HG02610 (cell line): ENCODE data around the gene NUDT4B.
"Not testable (repeated sequence)": the region's sequence is repeated elsewhere in the genome, so short reads cannot be mapped to it uniquely, and the experiment has no call there.

Source experiments
- ATAC-seq: cut with Tn5 transposase; IDR thresholded peaks from one replicate; pipeline ENCODE4 v1.9.1; 2021; ENCODE audit warnings: mild to moderate bottlenecking, moderate library complexity; ENCODE audit not compliant: unreplicated experiment

Gene NUDT4B

DNA sequence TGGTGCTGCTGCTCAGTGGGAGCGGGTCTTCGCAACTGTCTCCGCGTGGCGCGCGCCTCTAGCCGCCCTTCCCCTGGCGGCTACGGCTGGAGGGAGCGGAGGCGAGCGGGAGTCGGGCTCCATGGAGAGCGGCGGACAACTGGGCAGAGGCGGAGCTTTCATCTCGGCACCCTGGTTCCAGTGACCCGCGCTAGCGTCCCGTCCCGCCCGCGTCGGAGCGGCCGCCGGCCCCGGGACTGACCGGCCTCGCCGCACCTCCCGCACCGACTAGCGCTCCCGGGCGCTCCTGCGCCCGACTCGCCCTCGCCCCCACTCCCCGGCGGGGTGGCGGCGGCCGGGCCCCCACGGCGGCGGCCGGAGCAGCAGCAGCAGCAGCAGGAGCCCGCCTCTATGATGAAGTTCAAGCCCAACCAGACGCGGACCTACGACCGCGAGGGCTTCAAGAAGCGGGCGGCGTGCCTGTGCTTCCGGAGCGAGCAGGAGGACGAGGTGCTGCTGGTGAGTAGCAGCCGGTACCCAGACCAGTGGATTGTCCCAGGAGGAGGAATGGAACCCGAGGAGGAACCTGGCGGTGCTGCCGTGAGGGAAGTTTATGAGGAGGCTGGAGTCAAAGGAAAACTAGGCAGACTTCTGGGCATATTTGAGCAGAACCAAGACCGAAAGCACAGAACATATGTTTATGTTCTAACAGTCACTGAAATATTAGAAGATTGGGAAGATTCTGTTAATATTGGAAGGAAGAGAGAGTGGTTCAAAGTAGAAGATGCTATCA, at the start of gene NUDT4B:
Gene NUDT4B, plus strand, starts transcription at position 212 of the 772 bp plus-strand sequence. Its CDS starts 179 bp downstream, at position 391.
- ATAC-seq, result peak; percentile 33

DNA sequence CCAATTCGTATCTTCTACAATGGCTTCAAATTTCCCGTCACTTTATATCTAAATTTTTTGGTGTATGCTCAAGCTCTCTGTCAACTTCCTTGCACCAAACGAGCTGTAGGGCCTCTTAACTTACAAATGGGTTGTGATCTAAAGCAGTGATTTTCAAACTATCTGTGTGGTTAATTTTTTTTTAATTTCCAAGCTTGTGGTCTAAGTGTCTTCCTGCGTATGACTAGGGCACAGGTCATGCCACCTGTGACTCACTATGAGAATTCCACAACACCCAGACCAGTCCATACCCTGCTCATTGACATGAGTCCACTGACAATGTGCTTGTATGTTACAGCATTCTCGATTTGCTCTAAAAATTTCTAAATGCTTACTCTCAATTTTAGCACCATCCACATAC, 49.2 kb upstream of the NUDT4B start:
- not testable (repeated sequence) for ATAC-seq

DNA sequence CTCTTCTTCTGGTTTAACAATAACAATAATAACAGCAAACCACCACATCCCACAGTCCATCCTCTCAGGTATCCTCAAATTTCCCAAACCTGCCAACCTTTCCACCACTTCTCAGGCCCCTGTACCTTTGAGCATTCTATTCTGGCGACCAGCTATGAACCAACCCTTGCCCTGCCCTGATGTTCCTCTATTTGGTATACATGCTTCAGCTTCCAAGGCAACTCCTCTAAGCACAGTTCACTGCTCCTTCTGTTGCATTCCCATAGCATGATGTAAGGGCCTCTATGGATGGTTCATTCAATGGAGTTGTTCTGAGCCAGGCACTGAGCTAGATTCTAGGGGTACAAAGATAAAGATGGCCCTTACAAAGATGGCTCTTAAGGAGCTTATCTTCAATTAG, 46.3 kb upstream of the NUDT4B start:
- ATAC-seq, result not testable (repeated sequence)

DNA sequence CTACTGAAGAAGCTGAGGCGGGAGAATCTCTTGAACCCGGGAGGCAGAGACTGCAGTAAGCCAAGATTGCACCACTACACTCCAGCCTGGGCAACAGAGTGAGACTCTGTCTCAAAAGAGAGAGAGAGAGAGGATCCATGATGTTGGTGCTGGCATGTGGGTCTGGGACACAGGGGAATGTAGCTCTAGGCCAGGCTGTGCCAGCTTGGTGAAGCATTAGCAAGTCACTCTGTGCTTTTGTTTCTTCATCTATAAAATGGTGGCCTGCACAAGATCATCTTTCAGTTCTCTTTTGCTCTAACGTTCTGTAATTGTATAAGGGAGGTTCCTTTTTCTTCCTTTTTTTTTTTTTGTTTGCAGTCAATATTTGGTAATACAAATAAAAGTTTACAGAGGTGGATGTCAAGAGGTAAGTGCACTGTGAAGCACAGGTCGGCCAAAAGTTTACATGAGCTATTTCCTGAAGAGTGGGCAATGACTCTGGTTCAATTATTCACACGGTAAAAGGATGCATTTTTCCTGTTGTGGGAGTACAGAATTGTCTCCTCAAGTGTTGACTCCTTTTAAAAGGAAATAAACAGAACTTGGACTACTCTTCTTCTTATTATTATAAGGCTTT, 44.5 kb upstream of the NUDT4B start:
- ATAC-seq, result not testable (repeated sequence)

DNA sequence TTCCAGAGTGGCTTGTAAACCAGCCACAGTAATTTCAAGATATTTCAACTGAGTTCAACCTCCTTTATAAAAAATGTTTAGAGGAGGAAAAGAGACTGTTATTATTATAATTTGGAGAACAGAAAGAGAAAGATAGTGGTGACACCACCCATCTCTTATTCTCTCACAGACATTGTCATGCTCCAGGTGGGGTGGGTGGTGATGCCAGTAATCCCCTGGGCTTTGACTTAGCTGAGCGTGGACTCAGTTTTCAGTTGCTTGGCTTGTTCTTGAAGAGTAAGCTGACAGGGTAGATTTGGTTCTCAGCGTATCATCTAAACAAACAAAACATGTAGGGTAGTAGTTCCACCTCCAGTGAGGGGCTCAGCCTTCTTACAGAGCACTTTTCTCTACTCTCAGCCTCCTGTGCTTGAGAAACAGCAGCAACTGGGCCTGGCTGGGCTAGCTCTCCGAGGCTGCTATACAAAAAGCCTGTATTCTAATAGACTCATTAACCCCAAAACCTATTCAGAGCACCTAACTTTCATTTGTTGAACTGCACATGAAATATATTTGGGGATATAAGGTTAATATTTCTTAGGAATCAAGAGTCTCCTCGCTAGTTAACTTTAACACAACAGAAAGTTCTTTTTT, 43.1 kb upstream of the NUDT4B start:
- not testable (repeated sequence) for ATAC-seq

DNA sequence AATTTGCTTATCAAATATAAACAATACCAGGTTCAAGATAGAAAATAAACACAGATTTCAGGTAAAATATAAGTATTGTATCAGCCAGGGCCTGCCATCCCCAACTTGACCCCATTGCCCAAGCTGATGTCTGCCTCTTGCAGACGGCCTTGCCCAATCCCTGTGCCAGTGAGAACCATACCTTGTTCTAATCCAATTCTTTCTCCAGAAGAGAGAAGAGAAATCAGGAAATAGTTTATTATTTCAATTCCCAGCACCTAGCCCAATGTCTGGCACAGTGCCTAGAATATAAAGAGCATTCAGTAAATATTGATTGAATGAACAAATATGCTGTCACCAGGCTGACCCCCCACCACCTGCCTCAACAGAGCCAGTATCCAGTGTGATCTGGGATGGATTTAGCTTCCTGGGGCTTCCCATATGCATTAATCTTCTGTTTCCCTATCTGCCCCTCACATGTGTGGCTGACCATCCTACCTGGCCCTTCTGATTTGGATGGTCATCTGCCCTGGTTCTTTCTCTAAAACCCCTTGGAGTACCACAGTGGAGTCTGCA, 39.7 kb upstream of the NUDT4B start:
- not testable (repeated sequence) for ATAC-seq

DNA sequence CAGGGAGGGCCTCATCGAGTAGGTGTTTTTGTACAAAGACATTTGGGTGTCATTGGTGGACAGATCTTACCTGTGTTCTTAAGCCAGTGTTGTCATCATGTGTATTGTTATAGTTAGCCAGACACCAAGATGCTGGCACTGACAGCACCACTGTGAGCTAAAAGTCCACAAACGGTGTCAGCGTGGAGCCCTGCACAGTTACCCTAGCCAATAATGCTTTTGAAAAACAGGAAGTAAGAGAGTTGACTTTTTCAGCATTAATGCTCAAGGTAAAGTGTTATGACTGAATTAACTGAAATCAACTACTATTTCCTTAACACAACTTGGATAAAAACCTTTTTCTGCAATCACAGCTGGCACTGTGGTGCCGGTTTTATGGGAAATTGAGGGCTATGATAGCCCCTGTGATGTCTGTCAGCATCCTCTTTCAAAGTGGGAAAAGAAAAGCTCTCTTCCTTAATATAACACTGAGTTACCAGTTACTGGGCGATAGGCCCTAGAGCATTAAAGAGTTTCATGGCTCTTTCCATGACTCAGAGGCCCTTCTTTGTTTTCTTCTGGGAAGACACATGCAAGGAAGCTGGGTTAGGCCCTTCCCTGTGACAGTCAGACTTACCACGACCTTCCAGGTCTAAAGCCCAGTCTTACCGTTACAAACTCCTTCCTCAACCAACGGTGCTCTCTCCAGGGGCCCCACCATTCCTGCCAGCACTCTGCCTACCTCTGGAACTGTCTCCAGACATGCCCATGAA, 37.6 kb upstream of the NUDT4B start:
- ATAC-seq, result not testable (repeated sequence)

DNA sequence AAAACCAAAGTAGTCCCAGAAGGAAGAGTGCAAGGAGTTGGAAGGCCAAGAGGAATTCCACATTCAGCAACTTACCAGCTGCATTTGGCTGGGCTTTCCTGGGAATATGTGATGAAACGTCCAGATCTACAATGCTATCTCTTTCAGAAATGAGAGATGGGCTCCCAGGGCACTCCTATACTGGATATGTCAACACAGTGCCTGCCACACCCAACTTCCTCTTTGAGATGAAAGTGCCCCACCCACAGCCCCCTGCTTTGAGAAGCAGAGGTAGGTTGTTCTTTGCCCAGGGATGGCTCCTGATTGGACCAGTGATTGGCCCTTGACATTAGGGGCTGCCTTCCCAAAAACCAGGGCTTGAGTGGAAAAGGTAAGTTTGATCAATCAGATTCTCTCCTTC, 36.2 kb upstream of the NUDT4B start:
- ATAC-seq, result not testable (repeated sequence)

DNA sequence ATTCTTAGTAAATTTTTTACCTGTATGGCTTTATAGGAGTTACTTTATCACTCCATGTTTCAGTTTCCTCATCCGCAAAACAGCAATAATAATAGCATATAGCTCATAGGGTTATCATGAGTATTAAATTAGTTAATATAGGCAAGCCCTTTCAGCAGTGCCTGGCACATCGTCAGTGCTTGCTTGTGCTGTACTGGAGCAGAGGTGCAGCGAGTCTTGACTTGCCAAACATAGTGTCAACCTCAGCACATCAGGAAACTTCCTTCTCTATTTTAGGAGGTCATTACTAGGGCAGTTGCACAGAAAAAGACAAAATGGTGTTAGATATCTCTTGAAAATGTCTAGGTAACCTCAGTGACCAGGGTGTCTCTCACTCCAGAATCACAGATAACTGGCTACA, 33.1 kb upstream of the NUDT4B start:
- ATAC-seq, result not testable (repeated sequence)

DNA sequence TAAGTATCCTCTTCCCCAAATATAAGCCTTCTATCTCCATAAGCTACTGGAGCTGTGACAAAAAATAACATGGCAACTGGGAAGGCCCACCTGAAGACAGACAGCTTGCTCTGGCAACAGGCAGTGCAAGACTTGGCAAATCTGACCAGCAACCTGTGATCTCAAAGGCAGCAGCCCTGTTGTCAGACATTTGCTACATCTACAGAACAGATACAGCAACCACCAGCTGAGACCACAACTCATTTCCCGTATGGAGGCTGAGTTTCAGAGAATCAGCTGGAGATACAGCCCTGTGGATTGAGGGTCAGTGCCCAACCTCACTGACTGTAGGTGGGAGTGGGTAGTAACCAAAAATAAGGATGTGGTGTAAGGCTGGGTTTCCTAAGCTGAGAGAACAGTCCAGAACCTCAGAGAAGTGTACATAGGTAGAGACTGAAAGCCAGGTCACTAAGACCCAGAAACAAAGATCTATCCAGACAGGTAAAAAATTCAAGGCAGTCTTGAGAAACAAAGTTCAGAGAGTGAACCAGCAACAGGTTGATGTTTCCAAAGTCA, 31.5 kb upstream of the NUDT4B start:
- ATAC-seq, result not testable (repeated sequence)

DNA sequence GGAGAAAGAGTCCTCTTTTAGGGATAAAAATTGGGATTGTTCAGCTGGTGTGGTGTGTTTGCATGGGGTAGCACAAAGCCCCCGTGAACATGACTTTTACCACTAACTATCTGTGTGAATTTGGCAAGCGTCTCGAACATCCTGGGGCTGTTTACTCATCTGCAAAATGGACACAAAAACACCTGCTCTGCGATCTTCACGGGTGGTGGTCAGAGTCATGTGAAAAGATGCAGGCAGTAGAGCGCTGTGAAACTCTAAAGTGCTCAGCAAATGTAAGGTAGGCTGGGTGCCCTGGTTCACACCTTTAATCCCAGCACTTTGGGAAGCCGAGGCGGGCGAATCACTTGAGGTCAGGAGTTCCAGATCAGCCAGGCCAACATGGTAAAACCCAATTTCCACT, 27.7 kb upstream of the NUDT4B start:
- not testable (repeated sequence) for ATAC-seq

DNA sequence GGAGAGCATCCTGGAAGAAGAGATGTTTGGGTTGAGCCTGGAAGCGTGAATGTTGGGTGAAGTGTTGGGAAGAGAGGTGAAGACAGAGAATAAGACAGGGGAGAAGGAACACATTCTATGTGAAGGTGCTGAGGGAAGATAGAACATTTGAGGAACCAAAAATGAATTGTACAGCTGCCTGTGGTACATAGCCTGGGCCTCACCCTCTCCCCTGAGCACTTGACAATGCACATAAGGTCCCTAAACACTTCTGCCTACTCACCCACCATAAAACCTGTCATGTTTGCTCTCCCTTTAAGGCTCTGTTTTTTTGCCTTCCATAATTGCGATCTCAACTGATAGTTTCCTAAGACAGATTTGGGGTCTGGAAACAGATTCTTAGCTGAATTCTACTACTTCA, 25.8 kb upstream of the NUDT4B start:
- not testable (repeated sequence) for ATAC-seq

DNA sequence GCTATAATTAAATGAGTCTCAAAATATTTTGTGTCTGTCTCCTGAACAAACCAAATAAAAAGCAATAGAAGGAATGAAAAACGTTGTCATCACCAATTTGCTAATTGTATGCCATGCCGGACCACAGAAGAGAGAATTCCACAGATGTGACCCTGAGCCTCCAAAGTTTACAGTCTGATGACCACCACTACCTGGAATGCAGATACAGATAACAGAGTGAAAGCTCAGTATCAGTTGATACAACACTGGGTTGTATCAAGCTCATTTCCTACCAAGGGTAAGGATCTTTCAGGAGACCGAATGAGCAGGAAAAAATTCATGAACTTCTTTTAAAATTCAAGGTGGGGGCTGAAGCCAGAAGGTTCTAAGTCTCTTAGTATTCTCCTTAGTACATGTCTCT, 25.1 kb upstream of the NUDT4B start:
- ATAC-seq, result not testable (repeated sequence)

DNA sequence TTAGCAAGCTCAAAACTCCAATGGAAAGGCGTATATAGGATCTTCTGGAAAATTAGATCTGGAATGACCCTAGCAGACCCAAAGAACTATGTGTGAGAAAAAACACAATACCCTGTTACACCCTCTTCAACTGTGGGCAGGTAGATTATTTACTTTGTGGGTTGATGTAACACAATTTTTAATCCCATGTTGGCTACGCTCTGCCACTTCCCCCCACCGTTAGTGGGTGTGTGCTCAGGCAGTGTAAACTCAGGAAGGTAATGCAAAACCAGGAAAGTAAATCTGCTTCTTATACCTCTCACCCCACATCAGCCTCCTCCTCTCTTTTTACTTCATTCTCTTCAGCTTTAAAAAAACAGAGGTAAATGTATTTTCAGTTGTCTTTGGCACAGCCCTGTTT, 23.7 kb upstream of the NUDT4B start:
- ATAC-seq, result not testable (repeated sequence)

DNA sequence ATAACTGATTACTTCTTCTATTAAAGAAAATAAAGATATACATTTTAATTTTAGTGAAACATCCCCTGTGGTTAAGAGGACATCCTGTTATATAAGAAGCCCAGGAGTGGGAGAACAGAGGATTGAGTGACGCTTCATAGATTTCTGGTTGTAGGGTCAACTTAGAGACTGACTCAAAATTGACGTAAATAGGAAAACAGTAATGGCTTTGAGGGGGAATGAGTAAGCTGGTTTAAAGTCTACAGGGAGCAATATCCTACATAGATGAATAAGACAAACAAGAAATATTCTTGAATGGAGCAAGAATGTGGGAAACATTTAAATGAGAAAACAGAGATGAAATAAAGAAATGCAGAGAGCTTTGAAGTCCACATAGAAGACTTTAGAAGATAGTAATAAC, 20.7 kb upstream of the NUDT4B start:
- not testable (repeated sequence) for ATAC-seq

DNA sequence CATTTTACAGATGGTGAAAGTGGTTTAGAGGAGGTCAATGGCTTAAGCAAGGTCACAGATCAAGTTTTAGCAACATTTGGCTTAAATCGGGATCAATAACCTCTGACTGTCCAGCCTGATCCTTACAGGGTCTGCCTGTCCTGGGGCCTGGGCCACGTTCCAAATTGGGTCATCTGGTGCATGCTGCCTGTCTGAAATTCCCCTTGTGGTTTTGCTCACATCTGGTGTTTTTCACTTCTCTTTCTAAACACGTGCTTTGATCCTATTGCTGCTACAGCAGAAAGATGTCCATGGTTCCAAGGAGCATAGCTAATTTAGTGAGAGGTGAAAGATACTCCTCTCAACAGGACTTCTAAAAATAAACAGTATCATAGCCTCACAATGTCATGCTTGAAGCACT, 19.4 kb upstream of the NUDT4B start:
- peak; percentile 72 for ATAC-seq

DNA sequence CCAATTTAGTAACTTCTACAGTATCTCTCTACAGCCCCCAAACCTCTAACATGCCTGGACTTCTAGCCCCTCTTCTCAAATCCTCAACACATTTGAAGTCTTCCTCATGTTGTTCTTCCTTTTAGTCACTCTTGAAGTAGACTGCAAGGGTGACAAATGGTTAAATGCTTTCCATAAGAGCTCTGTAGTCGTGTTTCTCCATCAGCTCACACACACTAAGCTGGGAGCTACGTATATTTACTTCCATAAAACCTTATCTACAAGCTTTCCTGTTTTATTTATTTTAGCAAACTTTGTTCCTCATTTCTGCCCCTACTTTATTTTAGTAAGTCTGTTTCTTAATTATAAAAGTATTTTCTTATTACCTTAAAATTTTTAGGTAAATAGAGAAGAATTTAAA, 19.0 kb upstream of the NUDT4B start:
- ATAC-seq, result not testable (repeated sequence)

DNA sequence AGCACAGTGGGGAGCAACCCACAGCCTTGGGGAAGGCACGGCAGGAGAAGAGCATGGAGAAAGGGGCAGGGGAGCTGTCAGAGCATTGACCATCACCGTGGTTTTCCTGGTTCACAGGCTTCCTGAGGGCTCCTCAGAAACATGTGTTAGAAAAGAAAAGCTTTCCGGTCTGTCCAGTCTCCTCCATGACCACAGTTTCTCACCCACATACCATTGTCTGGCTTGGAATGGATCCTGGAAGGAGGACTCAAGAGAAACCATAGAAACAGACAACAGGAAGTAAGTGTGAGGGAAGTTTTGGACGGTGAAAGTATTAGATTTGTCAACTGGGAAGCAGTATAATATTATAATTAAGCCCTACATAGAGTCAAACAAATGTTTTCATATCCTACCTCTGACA, 16.3 kb upstream of the NUDT4B start:
- ATAC-seq, result not testable (repeated sequence)

DNA sequence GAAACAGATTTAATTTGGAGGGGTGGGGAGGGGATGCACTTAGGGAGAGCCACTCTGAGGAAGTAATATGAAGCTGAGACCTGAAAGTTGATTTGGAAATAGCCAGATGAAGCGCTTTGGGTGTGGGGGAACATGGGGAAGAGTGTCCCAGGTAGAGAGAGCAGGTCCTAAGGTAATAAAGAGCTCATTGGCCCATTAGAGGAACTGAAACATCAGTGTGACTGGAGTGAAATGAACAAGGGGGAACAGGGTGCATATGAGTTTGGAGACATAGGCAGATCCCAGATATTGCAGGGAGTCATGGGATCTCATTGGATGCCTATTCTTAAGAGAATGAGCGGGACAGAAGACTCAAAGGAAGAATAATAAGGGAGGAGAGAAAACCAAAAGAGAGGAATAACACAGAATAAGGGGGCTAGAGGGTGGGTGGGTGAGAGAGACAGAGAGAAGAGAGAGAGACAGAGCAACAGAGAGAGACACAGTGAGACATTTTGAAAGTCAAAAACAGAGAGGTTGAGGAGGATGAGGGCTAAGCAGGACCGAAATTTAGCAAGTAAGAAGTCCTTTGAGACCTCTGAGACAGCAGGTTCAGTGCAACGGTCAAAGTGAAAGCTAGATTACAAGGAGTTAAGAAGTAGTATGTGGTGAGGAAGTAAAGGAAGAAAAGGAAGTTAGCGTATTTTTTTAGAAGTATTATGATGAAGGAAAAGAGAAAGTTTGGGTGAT, 14.8 kb upstream of the NUDT4B start:
- ATAC-seq, result peak; percentile 70

DNA sequence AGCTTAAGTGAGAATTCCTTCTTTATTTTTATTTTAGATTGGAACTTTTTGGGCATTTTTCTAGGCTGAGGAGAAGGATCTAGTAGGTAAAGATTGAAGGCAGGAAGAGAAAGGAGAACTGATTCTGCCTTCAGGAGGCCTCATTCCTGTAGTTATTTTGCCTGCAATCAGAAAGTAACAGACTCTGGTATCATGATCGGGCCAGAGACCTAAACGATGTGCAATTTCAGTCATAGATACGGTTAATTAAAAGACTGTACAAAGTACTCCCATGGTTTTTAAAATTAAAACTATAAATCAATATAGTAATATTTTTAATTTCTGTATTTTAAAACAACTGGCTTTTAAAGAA, 14.3 kb upstream of the NUDT4B start:
- peak; percentile 43 for ATAC-seq
